Measurements from ENCODE around the gene AHCYL2.
"Not testable (repeated sequence)": the region's sequence is repeated elsewhere in the genome, so short reads cannot be mapped to it uniquely, and the experiment has no call there.

The AHCYL2 gene

GRCh38 chr7:129353104-129353503 lies 128.3 kb downstream of the AHCYL2 start:
- DNase-seq (ENCODE audit: low read depth) = not testable (repeated sequence)

GRCh38 chr7:129354428-129355157 lies 129.8 kb downstream of the AHCYL2 start:
- no peak for DNase-seq (ENCODE audit: low read depth)

- no peak for DNase-seq (ENCODE audit: low read depth)
Observed at GRCh38 chr7:129356176-129356575, 131.3 kb downstream of the AHCYL2 start.

GRCh38 chr7:129359176-129359575 lies 134.3 kb downstream of the AHCYL2 start:
- no peak for DNase-seq (ENCODE audit: low read depth)

DNA sequence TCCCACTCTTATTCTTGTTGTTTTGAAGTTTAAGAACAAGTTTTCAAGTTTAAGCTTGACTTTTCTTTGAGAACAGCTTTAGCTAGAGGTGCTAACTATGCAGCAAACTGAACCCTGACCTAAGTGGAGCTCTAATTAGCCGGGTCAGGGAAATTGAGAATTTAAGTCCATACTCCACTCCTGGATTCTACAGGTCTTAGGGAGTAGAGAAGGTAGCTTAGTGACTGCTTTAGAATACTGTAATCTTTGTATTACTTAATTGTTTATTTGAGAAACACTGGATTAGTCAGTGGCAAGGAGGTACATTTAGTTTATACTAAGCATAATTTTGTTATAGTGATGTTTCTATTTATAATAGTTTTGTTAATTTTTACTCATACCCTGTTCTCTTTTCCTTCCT lies 134.8 kb downstream of the AHCYL2 start:
- no peak for DNase-seq (ENCODE audit: low read depth)

GRCh38 chr7:129361771-129362170 lies 136.9 kb downstream of the AHCYL2 start:
- no peak for DNase-seq (ENCODE audit: low read depth)

DNA sequence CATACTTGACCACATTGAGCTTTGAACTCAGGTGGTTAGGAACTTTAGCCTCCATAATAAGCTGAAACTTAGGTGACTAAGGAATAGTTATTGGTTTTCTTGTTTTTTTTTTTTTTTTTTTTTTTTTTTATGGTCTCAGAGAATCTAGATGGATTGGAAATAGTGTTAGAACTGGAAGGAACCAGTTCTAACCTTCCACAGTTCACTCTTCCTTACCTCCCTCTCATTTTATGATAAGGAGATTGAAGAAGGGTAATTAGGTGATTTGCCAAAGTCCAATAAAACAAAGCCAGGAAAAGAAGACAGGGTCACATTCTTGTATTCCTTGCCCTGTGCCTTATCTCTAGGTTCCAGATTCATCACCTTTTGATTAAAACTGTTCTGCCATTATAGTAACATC lies 137.7 kb downstream of the AHCYL2 start:
- DNase-seq (ENCODE audit: low read depth) = no peak

DNA sequence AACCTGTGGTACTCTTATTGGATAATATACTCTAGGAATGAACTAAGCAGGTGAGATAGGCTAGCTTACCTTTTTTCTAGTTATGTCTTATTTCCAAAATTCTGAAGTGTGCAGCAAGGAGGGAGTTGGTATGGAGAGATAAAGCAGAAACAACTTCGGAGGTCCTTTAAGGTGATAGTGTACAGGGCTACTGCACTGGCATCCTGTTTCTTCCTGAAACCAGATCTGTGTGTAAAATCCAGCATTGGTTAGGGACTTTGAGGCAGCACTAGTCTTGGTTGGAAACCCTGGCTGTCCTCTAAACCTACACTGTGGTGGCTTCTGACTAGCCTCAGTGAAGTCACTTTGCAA lies 142.5 kb downstream of the AHCYL2 start:
- no peak for DNase-seq (ENCODE audit: low read depth)

- no peak for DNase-seq (ENCODE audit: low read depth)
Observed at GRCh38 chr7:129367700-129368388, 143.0 kb downstream of the AHCYL2 start.

DNA sequence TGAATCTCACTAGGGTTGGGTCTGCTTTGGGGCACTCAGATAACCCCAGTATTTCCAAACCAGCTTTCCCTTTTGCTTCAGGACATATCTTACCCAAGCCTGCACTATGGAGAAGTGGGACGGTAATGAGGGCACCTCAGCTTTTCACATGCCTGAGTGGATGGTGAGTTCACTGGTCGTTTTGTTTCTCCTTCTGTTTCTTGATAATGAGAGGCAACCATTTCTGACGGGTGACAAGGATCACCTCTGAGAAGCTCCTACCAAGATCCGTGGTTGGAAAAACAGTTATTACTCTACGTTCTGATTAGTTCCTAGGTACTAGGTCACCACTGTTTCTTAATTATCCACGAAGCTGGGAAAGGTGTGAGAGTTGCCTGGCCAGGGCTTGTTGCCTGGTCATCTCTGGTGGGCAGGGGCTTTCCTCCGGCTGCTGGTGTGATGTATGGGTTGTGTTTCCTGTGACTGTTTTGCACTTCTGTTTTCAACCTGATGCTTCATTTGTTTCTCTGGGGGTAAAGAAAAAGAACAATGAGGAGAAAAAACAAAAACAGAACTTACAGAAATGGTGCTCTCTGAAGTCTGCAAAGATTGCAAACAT lies 143.7 kb downstream of the AHCYL2 start:
- DNase-seq (ENCODE audit: low read depth) = no peak

DNA sequence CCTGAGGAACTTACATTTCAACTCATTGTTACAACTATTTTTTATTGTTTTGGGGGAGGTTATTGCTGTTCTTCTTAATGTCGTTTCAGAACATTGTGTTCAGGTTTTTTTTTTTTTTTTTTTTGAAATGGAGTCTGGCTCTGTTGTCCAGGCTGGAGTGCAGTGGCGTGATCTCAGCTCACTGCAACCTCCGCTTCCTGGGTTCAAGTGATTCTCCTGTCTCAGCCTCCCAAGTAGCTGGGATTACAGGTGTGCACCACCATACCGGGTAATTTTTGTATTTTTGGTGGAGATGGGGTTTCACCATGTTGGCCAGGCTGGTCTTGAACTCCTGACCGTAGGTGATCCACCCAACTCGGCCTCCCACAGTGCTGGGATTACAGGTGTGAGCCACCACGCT lies 144.6 kb downstream of the AHCYL2 start:
- not testable (repeated sequence) for DNase-seq (ENCODE audit: low read depth)

DNA sequence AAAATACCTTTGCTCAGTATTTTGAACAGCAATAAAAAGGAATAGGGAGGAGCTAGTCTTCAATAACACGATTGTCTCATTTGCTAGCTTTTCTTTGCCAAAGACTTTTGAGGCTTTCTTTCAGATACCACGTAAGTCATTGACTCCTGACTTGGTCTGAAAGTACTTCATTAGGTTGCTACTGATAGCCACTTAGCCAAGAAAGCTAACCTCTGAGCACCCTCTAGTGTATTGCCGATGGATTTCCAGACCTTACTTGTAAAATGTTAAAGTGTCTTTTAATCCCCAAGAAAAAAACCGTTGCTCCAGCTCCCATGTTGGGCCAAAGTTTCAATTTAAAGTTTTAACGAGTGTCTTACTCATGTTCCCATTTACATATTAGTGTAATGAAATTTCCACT lies 146.0 kb downstream of the AHCYL2 start:
- no peak for DNase-seq (ENCODE audit: low read depth)

DNA sequence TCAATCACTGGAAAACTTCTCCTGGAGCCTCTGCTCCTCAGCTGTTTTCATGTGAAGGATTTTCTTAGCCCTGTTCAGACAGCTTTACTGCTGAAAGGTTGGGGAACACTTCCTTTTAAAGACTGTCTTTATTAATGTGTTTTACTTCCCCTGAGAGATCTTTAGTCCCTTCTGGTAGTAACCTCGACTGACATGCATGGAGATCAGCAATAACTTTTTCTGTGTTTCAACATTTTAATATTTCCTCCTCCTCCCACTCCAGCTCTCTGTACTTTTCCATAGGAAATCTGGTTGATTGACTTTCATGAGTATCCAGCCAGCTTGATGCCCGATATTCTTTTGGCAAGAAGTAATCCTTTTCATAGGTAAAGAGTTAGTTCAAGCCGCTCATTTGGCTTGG lies 146.7 kb downstream of the AHCYL2 start:
- no peak for DNase-seq (ENCODE audit: low read depth)

DNA sequence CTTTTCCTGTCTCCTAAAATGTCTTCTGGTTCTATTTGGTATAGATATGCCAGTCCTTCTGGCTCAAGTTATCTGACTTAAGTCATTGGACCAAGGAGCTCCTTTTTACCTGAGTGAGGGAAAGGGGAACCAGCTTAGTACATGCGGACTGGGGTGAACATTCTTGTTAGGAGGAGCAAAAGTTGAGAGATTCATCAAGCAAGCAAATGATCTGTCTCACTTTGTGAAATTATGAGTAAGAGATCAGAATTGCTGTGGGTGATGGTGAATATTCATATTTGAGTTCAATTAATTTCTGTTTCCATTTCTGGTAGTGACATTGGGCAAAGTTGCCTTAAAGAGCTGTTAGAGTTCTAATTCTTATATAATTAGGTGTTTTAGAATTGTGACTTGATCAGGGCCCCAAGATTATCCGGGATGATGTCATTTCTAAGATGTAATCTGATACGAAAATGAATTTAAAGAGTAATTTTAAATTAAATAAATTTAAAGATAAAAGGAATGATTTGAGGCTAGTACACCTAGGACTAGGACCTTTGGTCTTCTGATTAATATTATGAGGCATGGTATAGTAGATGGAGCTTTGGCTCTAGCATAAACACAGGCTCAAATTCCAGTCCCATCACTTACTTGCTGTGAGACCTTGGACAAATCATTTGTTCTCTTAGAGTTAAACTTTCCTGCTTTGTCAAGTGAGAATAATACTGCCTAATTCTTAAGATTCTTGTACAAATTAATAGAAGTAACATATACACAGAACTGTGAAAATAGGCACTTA lies 149.0 kb downstream of the AHCYL2 start:
- no peak for DNase-seq (ENCODE audit: low read depth)

- no peak for DNase-seq (ENCODE audit: low read depth)
Observed at GRCh38 chr7:129375141-129375938, 150.5 kb downstream of the AHCYL2 start.

DNA sequence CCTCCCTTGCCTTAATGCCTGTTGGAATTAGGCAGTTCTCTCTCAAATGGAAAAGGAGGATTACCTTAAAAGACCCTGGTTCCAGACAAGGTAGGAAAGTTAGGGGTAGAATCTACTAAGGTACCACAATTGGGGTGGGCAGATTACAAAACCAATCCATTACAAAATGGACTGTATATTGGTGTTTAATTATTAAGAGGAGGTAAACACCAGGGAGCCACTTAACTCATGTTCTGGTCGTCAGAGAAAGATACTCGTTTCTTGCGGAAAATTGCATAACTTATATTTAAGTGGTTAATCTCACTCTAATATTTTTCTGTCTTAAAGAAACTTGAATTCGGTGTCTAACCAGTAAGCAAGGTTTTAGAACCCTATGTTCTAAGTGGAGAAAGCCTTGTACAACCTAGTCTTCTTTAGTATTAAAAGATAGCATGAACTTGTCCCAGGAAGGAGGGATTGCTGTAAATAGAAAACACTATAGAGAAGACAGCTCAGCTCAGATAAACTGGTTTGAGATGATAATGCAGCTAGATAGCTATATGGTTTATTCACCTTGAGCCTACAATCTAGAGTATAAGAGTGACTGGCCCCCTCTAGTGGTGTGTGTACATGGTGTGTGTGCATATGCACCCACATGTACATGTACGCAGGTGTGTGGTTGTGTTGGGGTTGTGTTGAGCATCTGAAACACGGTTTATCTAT lies 151.4 kb downstream of the AHCYL2 start:
- DNase-seq (ENCODE audit: low read depth) = no peak

GRCh38 chr7:129376778-129377700 lies 152.2 kb downstream of the AHCYL2 start:
- no peak for DNase-seq (ENCODE audit: low read depth)

- no peak for DNase-seq (ENCODE audit: low read depth)
Observed at GRCh38 chr7:129381710-129382484, 157.1 kb downstream of the AHCYL2 start.

- no peak for DNase-seq (ENCODE audit: low read depth)
Observed at GRCh38 chr7:129383542-129384132, 158.8 kb downstream of the AHCYL2 start.
